HG02938 (cell line): Measurements from ENCODE around the gene CSKMT.

ENCODE experiments used
- ATAC-seq: cut with Tn5 transposase; IDR thresholded peaks from one replicate; pipeline ENCODE4 v1.9.1; 2021; ENCODE audit warnings: mild to moderate bottlenecking, moderate library complexity; ENCODE audit not compliant: unreplicated experiment

Gene CSKMT

DNA sequence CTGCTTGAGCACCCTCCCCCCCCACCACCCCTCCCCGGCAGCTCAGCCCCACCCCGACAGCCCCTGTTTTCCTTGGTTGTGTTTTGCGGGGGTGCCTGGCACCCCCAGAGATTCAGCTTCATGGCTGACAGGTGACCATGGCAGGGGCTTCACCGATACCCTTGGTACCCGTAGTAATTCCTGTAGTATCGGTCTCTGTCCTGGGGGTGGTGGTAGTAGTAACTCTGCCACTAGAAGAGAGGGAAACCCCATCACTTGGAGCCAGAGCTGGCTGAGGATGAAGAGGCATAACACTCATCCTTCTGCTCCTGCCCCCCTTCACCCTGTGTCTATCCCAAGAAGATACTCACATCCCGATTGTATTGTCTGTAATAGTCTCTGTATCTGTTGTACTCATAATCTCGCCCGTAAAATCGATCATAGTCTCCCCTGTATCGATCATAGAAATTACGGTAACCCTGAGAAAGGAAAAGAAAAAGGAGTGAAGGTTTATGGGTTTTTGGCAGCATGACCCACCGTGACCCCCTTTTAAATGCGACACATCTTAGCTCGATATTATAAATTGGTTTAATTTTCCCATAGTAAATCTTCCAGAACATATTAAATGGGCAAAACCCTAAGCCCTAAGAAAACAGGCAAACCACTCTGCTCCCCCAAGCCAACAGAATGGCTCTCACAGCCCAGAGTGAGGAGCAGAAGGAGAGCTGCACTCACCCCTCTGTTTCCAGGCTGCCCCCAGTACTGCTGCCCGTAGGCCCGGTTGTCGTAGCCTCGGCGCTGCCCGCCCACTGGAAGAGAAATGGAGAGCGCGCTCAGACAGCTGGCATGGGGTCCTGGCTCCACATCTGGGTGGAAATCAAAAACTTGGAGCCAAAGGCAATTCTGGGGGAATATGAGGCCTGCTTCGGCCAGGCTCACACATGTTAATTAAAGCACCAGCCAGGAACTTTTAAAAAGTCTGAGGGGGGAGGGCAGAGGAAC is 50.3 kb downstream of the CSKMT start:
- ATAC-seq = no peak

DNA sequence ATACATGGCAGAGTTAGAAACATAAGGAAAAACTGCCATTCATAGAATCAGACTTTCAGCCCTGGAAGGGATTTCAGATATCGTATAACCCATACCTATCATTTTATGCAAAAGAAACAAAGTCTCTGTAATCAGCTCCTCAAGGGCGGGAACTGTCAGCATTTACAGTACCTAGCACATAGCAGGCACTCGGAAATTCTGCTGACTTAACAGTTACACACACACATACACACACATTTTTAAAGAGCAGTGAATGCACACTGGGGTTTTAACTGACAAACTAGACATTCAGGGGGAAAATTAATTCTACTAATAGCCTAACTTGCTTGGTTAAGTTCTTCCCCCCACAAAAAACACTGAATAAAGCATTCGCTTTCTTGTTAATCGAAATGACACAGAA is 51.1 kb downstream of the CSKMT start:
- no peak for ATAC-seq

GRCh38 chr11:62716816-62717215 is 51.7 kb downstream of the CSKMT start:
- no peak for ATAC-seq
